HepG2 (cell line): ENCODE results near the gene PHACTR1. TPM values are rescaled to one million over a fixed set of nuclear protein-coding genes. Genes with fewer than 3 reads are reported as not detected.

Experiments
- ATAC-seq: fragments of 200-7000 bp; cut with Tn5 transposase; 3 replicates; pipeline ENCODE4 v1.9.1; 2020; ENCODE audit warnings: mild to moderate bottlenecking, moderate library complexity
- BruUV-seq: library from RNA; stranded (reverse); fragments of 400-500 nt; replicated peaks from 2 replicates; lab custom pipeline; 2021; lab: Mats Ljungman, UMichigan
- CTCF ChIA-PET: fragments of 300-600 bp; formaldehyde crosslinking; extraction: SDS; loops from one replicate; lab custom pipeline; 2021; ENCODE audit warnings: low total read pairs, inconsistent platforms, low intra/inter-chr PET ratio; lab: Yijun Ruan, JAX
- POLR2A ChIA-PET: fragments of 350-600 bp; sonication (Branson Sonifier 250); formaldehyde crosslinking; loops from one replicate; lab custom pipeline; 2020; ENCODE audit warnings: antibody characterized with exemption, inconsistent platforms; lab: Yijun Ruan, JAX
- DNase-seq: peaks from one replicate; pipeline ENCODE4 v3.0.0-alpha.2; 2015; ENCODE audit warnings: low spot score
- FAIRE-seq: peaks from 3 replicates; lab custom pipeline; 2011; peaks lifted over from hg19 to GRCh38; lab: Jason Lieb, UNC
- H2AFZ ChIP-seq: one replicate; pipeline ENCODE4 v1.6.1; 2011; ENCODE audit warnings: low read length, inconsistent platforms
- H3K27ac ChIP-seq: fragments of 300-600 bp; 3 replicates; pipeline ENCODE4 v1.8.0; 2011; ENCODE audit warnings: mixed run types, mild to moderate bottlenecking, mixed read lengths, low read length, inconsistent platforms; ENCODE audit not compliant: insufficient read depth; ENCODE audit errors: extremely low read length
- H3K27me3 ChIP-seq, 2 experiments: fragments of 200-600 bp in 1 of 2; 2 replicates in 1 of 2; 3 replicates in 1 of 2; pipeline versions ENCODE4 v1.6.0 to v1.8.0; 2011; ENCODE audit warnings: low read length in 2 of 2, mild to moderate bottlenecking in 2 of 2, moderate library complexity in 2 of 2, inconsistent platforms in 1 of 2; ENCODE audit not compliant: insufficient read depth in 2 of 2, control insufficient read depth in 1 of 2
- H3K36me3 ChIP-seq, 2 experiments: fragments of 200-600 bp in 1 of 2; replicated peaks in 1 of 2; 2 replicates in 1 of 2; 3 replicates in 1 of 2; pipeline versions ENCODE4 v1.5.1 to v1.8.0; 2011; ENCODE audit warnings: low read length in 2 of 2, inconsistent platforms in 1 of 2; ENCODE audit not compliant: insufficient read depth in 2 of 2, control insufficient read depth in 1 of 2
- H3K4me1 ChIP-seq: 2 replicates; pipeline ENCODE4 v1.5.1; 2012; ENCODE audit warnings: low read length, inconsistent platforms; ENCODE audit not compliant: insufficient read depth
- H3K4me2 ChIP-seq: 2 replicates; pipeline ENCODE4 v1.6.0; 2011; ENCODE audit warnings: low read depth, low read length, inconsistent platforms
- H3K4me3 ChIP-seq, 3 experiments: fragments of 200-600 bp in 1 of 3; sonication (generic), shearing (Covaris generic) in 1 of 3; replicated peaks in 1 of 3; 2 replicates each; pipeline ENCODE4 v1.5.1; 2011 to 2016; ENCODE audit warnings: low read length in 3 of 3, inconsistent platforms in 2 of 3, low read depth in 2 of 3, mild to moderate bottlenecking in 2 of 3, control low read depth in 1 of 3, mixed read lengths in 1 of 3; ENCODE audit not compliant: insufficient read depth in 1 of 3
- H3K79me2 ChIP-seq: one replicate; pipeline ENCODE4 v1.6.1; 2011; ENCODE audit warnings: low read length, inconsistent platforms; ENCODE audit not compliant: insufficient read depth
- H3K9ac ChIP-seq: 2 replicates; pipeline ENCODE4 v1.6.0; 2011; ENCODE audit warnings: mild to moderate bottlenecking, low read depth, low read length, inconsistent platforms; ENCODE audit not compliant: insufficient read depth
- H3K9me3 ChIP-seq: 2 replicates; pipeline ENCODE4 v1.5.1; 2012; ENCODE audit warnings: mild to moderate bottlenecking, low read length
- H4K20me1 ChIP-seq: 2 replicates; pipeline ENCODE4 v1.6.0; 2011; ENCODE audit warnings: inconsistent platforms, mild to moderate bottlenecking, low read length, moderate library complexity; ENCODE audit not compliant: insufficient read depth
- MEIS1 ChIP-seq: sonication (generic); formaldehyde crosslinking; IDR thresholded peaks from 2 replicates; pipeline ENCODE4 v1.9.0; 2021; ENCODE audit warnings: mild to moderate bottlenecking, missing genetic modification reagents, moderate library complexity, borderline replicate concordance
- MXD4 ChIP-seq: IDR thresholded peaks from 2 replicates; pipeline ENCODE4 v1.6.1; 2016; ENCODE audit warnings: mild to moderate bottlenecking, missing biosample characterization, missing genetic modification reagents
- ZNF30 ChIP-seq: sonication (generic); formaldehyde crosslinking; IDR thresholded peaks from 2 replicates; pipeline ENCODE4 v1.5.0; 2020; ENCODE audit warnings: mild to moderate bottlenecking, missing genetic modification reagents
- ZNF644 ChIP-seq: IDR thresholded peaks from 2 replicates; pipeline ENCODE4 v1.6.1; 2016; ENCODE audit warnings: low read depth
- ZNF879 ChIP-seq: sonication (generic); formaldehyde crosslinking; IDR thresholded peaks from 2 replicates; pipeline ENCODE4 v1.8.1; 2023; ENCODE audit warnings: missing genetic modification reagents
- WGBS: methylation state at CpG from one replicate; pipeline ENCODE4 v1.1.6; 2017; ENCODE audit warnings: low lambda C conversion rate; 5-methylcytosine and 5-hydroxymethylcytosine counted together
- in situ Hi-C: cut with HindIII; loops from 2 replicates; pipeline ENCODE4 v1.10.0; 2017; ENCODE audit warnings: low pct_unique_long_range_greater_than_20kb; ENCODE audit not compliant: extremely low pct_ligation_motif_present
- intact Hi-C: fragments of 100-400 bp; cut with micrococcal nuclease; formaldehyde crosslinking; loops from one replicate; pipeline ENCODE4 v1.10.0; 2022; ENCODE audit not compliant: unreplicated experiment
- polyA plus RNA-seq, 8 experiments: library from polyadenylated mRNA; depleted of rRNA in 3 of 8; stranded (reverse) in 7 of 8; unstranded in 1 of 8; fragments of >200 nt; fragmentation: Illumina TruSeq in 4 of 8; extraction: Trizol in 4 of 8; gene quantifications; 2 replicates each; pipeline versions ENCODE4 v1.2.1 to v1.2.3, GENCODE V29; 2011 to 2016; ENCODE audit warnings: low read depth in 4 of 8, missing spikeins in 1 of 8, mixed read lengths in 1 of 8; ENCODE audit not compliant: insufficient read depth in 1 of 8
- total RNA-seq, 5 experiments: library from RNA; depleted of rRNA; stranded (reverse); fragments of >200 nt; fragmentation: Illumina TruSeq; extraction: Trizol; gene quantifications; 2 replicates each; pipeline ENCODE4 v1.2.3, GENCODE V29; 2016; ENCODE audit warnings: low read depth in 1 of 5
- TF ChIP-seq, protein P1 (sequence below): sonication (generic); formaldehyde crosslinking; IDR thresholded peaks from 2 replicates; pipeline ENCODE4 v1.4.0; 2020; ENCODE audit warnings: missing genetic modification reagents, borderline replicate concordance
- TF ChIP-seq, protein P2 (sequence below): sonication (generic); formaldehyde crosslinking; IDR thresholded peaks from 2 replicates; pipeline ENCODE4 v1.5.0; 2020; ENCODE audit warnings: missing genetic modification reagents
- TF ChIP-seq, protein P3 (sequence below): sonication (generic); formaldehyde crosslinking; IDR thresholded peaks from 2 replicates; pipeline ENCODE4 v1.8.0; 2022; ENCODE audit warnings: mild to moderate bottlenecking, missing genetic modification reagents
- TF ChIP-seq, protein P4 (sequence below): sonication (generic); formaldehyde crosslinking; IDR thresholded peaks from 2 replicates; pipeline ENCODE4 v1.4.0; 2020; ENCODE audit warnings: missing genetic modification reagents, borderline replicate concordance

Gene PHACTR1
- total and polyA plus RNA-seq, 2 of the 13 experiments (the other 11 are each of a cell fraction or from before 2014, with no cell fraction given): 0.09 TPM; not detected in 1

DNA sequence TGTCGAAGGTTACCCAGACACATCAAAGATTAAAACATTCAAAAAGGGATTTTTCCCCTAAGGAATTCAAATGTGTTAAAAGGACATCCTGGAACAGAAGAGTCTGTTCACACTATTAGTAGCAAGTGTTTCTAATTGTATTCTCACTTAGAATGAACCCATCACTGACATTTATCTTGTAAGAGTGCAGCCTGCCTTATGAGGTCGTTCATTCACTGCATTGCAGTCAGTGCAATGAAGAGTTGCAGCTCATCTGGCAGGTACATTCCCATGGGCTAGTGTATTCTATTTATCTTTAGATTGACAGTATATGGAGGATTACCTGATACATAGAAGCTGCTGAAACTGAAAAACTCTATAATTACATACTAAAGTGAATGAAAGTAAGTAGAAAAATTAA lies 36.5 kb downstream of the PHACTR1 start (continued):
- TF ChIP-seq, protein P1, sequence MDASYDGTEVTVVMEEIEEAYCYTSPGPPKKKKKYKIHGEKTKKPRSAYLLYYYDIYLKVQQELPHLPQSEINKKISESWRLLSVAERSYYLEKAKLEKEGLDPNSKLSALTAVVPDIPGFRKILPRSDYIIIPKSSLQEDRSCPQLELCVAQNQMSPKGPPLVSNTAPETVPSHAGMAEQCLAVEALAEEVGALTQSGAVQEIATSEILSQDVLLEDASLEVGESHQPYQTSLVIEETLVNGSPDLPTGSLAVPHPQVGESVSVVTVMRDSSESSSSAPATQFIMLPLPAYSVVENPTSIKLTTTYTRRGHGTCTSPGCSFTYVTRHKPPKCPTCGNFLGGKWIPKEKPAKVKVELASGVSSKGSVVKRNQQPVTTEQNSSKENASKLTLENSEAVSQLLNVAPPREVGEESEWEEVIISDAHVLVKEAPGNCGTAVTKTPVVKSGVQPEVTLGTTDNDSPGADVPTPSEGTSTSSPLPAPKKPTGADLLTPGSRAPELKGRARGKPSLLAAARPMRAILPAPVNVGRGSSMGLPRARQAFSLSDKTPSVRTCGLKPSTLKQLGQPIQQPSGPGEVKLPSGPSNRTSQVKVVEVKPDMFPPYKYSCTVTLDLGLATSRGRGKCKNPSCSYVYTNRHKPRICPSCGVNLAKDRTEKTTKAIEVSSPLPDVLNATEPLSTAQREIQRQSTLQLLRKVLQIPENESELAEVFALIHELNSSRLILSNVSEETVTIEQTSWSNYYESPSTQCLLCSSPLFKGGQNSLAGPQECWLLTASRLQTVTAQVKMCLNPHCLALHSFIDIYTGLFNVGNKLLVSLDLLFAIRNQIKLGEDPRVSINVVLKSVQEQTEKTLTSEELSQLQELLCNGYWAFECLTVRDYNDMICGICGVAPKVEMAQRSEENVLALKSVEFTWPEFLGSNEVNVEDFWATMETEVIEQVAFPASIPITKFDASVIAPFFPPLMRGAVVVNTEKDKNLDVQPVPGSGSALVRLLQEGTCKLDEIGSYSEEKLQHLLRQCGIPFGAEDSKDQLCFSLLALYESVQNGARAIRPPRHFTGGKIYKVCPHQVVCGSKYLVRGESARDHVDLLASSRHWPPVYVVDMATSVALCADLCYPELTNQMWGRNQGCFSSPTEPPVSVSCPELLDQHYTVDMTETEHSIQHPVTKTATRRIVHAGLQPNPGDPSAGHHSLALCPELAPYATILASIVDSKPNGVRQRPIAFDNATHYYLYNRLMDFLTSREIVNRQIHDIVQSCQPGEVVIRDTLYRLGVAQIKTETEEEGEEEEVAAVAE (CRISPR knock-in tag): no peak
- TF ChIP-seq, all 625 proteins: peak for 0

GRCh38 chr6:12760226-12760625 lies 43.7 kb downstream of the PHACTR1 start:
- H3K9me3 ChIP-seq: no peaks in the 10 kb centered on the region
- no peak overlapping the region for H2AFZ ChIP-seq
- H3K4me1 ChIP-seq: no peaks in the 10 kb centered on the region
- ChIA-PET CTCF (no interaction called here), POLR2A (no interaction called here)
- intact Hi-C loops (no loop called here), in situ Hi-C loops (no loop called here)
- H3K4me3 ChIP-seq: no peak overlapping the region
- FAIRE-seq: no peak
- no peaks in the 10 kb centered on the region; a peak in 1 of 5 replicates for H3K27me3 ChIP-seq
- TF ChIP-seq, protein P2, sequence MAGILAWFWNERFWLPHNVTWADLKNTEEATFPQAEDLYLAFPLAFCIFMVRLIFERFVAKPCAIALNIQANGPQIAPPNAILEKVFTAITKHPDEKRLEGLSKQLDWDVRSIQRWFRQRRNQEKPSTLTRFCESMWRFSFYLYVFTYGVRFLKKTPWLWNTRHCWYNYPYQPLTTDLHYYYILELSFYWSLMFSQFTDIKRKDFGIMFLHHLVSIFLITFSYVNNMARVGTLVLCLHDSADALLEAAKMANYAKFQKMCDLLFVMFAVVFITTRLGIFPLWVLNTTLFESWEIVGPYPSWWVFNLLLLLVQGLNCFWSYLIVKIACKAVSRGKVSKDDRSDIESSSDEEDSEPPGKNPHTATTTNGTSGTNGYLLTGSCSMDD (CRISPR knock-in tag): no peak
- TF ChIP-seq ZNF879 (CRISPR knock-in tag) (no peak), MXD4 (CRISPR knock-in tag) (no peak), ZNF30 (no peak), MEIS1 (CRISPR knock-in tag) (no peak), ZNF644 (CRISPR knock-in tag) (no peak)
- TF ChIP-seq, protein P3, sequence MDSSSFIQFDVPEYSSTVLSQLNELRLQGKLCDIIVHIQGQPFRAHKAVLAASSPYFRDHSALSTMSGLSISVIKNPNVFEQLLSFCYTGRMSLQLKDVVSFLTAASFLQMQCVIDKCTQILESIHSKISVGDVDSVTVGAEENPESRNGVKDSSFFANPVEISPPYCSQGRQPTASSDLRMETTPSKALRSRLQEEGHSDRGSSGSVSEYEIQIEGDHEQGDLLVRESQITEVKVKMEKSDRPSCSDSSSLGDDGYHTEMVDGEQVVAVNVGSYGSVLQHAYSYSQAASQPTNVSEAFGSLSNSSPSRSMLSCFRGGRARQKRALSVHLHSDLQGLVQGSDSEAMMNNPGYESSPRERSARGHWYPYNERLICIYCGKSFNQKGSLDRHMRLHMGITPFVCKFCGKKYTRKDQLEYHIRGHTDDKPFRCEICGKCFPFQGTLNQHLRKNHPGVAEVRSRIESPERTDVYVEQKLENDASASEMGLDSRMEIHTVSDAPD (CRISPR knock-in tag): no peak
- TF ChIP-seq, protein P4, sequence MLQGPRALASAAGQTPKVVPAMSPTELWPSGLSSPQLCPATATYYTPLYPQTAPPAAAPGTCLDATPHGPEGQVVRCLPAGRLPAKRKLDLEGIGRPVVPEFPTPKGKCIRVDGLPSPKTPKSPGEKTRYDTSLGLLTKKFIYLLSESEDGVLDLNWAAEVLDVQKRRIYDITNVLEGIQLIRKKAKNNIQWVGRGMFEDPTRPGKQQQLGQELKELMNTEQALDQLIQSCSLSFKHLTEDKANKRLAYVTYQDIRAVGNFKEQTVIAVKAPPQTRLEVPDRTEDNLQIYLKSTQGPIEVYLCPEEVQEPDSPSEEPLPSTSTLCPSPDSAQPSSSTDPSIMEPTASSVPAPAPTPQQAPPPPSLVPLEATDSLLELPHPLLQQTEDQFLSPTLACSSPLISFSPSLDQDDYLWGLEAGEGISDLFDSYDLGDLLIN (CRISPR knock-in tag): no peak
- no peak for ATAC-seq
- no peak overlapping the region for H3K9ac ChIP-seq
- no peak overlapping the region for H3K27ac ChIP-seq
- DNase-seq: no peak
- BruUV-seq: no TSS peak
- H3K4me2 ChIP-seq: no peak overlapping the region
- no peaks in the 10 kb centered on the region for H4K20me1 ChIP-seq
- H3K36me3 ChIP-seq: no peaks in the 10 kb centered on the region
- no peaks in the 10 kb centered on the region for H3K79me2 ChIP-seq
- 28% methylated on average over 3 of the region's 3 CpGs for WGBS
